ENCODE measurements around the gene PLEKHM3. TPM values are rescaled to one million over a fixed set of nuclear protein-coding genes. Genes with fewer than 3 reads are reported as not detected.

The PLEKHM3 gene
- total RNA-seq, 1 donor from 2014 or later = 2.5 TPM

GRCh38 chr2:207871911-207872310 lies 153.4 kb downstream of the PLEKHM3 start:
- no peak for TF ChIP-seq CTCF (conservative IDR thresholded peaks at IDR 0.05; ENCODE audit: low read depth, low read length)
- no peak overlapping the region for H3K4me3 ChIP-seq (ENCODE audit: low read depth, low read length)
- DNase-seq (ENCODE audit: low read depth) = no peak

DNA sequence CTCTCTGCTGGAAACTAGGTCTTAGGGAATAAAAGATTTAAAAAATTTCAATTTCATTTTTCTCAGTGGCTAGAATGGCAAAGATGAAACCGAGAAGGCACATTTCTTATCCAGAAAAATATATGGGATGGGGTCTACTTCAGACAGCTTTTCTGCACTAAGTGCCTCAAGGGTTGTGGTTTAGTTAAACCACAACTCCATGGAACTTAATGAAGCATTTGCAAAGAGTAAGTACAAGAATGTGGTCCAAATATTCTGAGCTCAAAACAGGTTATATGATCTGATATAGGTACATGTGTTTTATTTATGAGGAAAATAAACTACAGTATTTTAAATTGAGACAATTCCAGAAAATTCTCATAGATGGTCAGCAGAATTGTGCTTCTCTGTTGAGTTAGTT lies 153.8 kb downstream of the PLEKHM3 start:
- no peak for DNase-seq (ENCODE audit: low read depth)
- TF ChIP-seq CTCF (conservative IDR thresholded peaks at IDR 0.05; ENCODE audit: low read depth, low read length) = no peak
- no peak overlapping the region for H3K4me3 ChIP-seq (ENCODE audit: low read depth, low read length)

- no peak for DNase-seq (ENCODE audit: low read depth)
- H3K4me3 ChIP-seq (ENCODE audit: low read depth, low read length) = no peak overlapping the region
- no peak for TF ChIP-seq CTCF (conservative IDR thresholded peaks at IDR 0.05; ENCODE audit: low read depth, low read length)
Measured at GRCh38 chr2:207870814-207871213, 154.5 kb downstream of the PLEKHM3 start.

- no peak overlapping the region for H3K4me3 ChIP-seq (ENCODE audit: low read depth, low read length)
- TF ChIP-seq CTCF (conservative IDR thresholded peaks at IDR 0.05; ENCODE audit: low read depth, low read length) = no peak
- DNase-seq (ENCODE audit: low read depth) = peak; percentile 91
Measured at GRCh38 chr2:207869784-207870778, 155.2 kb downstream of the PLEKHM3 start.

DNA sequence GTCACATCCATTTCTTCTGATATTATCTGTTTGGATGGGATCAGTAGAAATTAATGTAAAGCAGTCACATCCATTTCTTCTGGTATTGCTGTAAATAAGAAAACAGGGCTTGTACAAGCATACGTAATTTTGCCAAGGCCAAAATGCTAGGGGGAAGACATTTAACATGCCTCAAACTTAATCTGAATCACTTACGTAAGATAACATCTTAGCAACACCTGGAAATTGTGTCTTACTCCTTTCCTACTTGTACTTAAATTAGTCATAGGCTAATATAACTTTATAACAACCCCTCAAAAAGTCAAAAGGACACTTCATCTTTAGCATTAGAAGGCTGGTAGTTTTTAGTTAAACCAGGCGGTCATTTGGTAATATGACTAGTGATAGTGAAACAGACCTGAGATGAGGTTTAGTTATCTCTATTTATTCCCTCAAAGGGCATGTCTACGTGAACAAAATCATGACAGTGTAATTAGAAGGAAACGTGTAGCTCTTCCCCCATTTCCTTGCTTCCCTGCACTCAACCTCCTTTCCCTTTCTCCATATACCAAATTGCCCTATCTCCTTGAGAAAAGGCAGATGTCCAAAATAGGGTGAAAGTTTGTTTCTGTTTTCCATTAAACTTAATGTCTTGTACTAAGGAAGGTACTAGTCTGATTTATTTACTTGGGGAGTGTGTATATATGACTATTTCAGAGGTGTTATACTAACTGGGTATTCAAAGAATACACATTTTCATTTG lies 156.3 kb downstream of the PLEKHM3 start:
- no peak for TF ChIP-seq CTCF (conservative IDR thresholded peaks at IDR 0.05; ENCODE audit: low read depth, low read length)
- no peak overlapping the region for H3K4me3 ChIP-seq (ENCODE audit: low read depth, low read length)
- no peak for DNase-seq (ENCODE audit: low read depth)

GRCh38 chr2:207867905-207868304 lies 157.4 kb downstream of the PLEKHM3 start:
- H3K4me3 ChIP-seq (ENCODE audit: low read depth, low read length) = no peak overlapping the region
- TF ChIP-seq CTCF (conservative IDR thresholded peaks at IDR 0.05; ENCODE audit: low read depth, low read length) = no peak
- no peak for DNase-seq (ENCODE audit: low read depth)
